MCF 10A (cell line): ENCODE data around the gene EGLN1. TPM values are rescaled to one million over a fixed set of nuclear protein-coding genes. Genes with fewer than 3 reads are reported as not detected.

ENCODE experiments used
- BruUV-seq: library from RNA; stranded (reverse); fragments of 400-500 nt; replicated peaks from 2 replicates; lab custom pipeline; 2021; lab: Mats Ljungman, UMichigan
- CTCF ChIA-PET: fragments of 300-600 bp; sonication (Branson Sonifier 250); formaldehyde crosslinking; extraction: SDS; loops from one replicate; lab custom pipeline; 2021; ENCODE audit warnings: antibody characterized with exemption, inconsistent platforms; lab: Yijun Ruan, JAX
- POLR2A ChIA-PET: fragments of 300-600, 350-650 bp; sonication (Branson Sonifier 250); formaldehyde crosslinking; extraction: SDS; loops from one replicate; lab custom pipeline; 2020; ENCODE audit warnings: antibody characterized with exemption, inconsistent platforms; lab: Yijun Ruan, JAX
- DNase-seq: peaks from one replicate; pipeline ENCODE4 v3.0.0-alpha.2; 2018; ENCODE audit not compliant: unreplicated experiment
- H3K27ac Mint-ChIP-seq: one replicate; pipeline ENCODE4 v1.8.0; 2022; ENCODE audit warnings: mild to moderate bottlenecking, low read depth, mixed read lengths; ENCODE audit not compliant: unreplicated experiment
- H3K27me3 Mint-ChIP-seq: one replicate; pipeline ENCODE4 v1.8.0; 2022; ENCODE audit warnings: mixed read lengths; ENCODE audit not compliant: insufficient read depth, unreplicated experiment
- H3K36me3 Mint-ChIP-seq: one replicate; pipeline ENCODE4 v1.8.0; 2022; ENCODE audit warnings: mild to moderate bottlenecking, moderate library complexity, mixed read lengths; ENCODE audit not compliant: insufficient read depth, unreplicated experiment
- H3K4me1 Mint-ChIP-seq: one replicate; pipeline ENCODE4 v1.8.0; 2022; ENCODE audit warnings: mixed read lengths; ENCODE audit not compliant: insufficient read depth, unreplicated experiment
- H3K4me3 Mint-ChIP-seq: one replicate; pipeline ENCODE4 v1.8.0; 2022; ENCODE audit warnings: mild to moderate bottlenecking, moderate library complexity, mixed read lengths; ENCODE audit not compliant: unreplicated experiment
- H3K9me3 Mint-ChIP-seq: one replicate; pipeline ENCODE4 v1.8.0; 2022; ENCODE audit warnings: mixed read lengths; ENCODE audit not compliant: unreplicated experiment
- intact Hi-C: fragments of 100-400 bp; cut with micrococcal nuclease; formaldehyde crosslinking; loops from 2 replicates; pipeline ENCODE4 v1.14.1; 2022
- total RNA-seq: library from RNA; stranded (reverse); gene quantifications from 2 replicates; pipeline ENCODE4 v1.2.3, GENCODE V29; 2022
- TF ChIP-seq, protein P1 (sequence below): fragments of 200-600 bp; IDR thresholded peaks from one replicate; pipeline ENCODE4 v1.8.0; 2022; ENCODE audit warnings: antibody characterized with exemption, mild to moderate bottlenecking; ENCODE audit not compliant: unreplicated experiment

EGLN1 gene
- total RNA-seq, 1 experiment from 2014 or later = 68.8 TPM

DNA sequence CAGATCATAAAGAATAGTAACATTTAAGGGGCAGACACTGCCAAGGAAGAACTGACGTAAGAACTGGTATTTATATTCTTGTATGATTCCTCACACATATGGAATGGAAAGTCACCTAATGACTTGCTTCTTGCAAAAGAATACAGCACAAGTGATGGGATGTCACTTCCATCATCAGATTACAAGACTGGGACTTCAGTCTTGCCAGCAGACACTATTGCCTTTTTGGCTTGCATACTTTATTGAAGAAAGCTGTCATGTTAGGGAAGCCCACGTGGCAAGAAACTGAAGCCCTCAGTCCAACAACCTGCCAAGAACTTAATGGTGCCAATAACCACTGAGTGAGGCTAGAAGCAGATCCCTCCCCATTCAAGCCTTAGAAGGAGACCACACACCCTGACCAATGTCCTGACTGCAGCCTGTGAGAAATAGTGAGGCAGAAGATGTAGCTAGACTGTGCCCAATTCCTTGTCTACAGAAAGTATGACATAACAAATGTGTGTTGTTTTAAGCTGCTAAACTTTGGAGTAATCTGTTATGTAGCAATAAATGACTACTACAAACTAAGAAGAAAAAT, 12.0 kb downstream of the EGLN1 start:
- Mint-ChIP-seq H3K9me3 (no peaks in the 10 kb centered on the region), H3K27ac (no peak overlapping the region), H3K4me1 (peaks cover 33% of the 10 kb centered on the region), H3K4me3 (no peak overlapping the region), H3K36me3 (peaks cover 12% of the 10 kb centered on the region), H3K27me3 (no peaks in the 10 kb centered on the region)
- intact Hi-C loops = no loop called here
- TF ChIP-seq, protein P1, sequence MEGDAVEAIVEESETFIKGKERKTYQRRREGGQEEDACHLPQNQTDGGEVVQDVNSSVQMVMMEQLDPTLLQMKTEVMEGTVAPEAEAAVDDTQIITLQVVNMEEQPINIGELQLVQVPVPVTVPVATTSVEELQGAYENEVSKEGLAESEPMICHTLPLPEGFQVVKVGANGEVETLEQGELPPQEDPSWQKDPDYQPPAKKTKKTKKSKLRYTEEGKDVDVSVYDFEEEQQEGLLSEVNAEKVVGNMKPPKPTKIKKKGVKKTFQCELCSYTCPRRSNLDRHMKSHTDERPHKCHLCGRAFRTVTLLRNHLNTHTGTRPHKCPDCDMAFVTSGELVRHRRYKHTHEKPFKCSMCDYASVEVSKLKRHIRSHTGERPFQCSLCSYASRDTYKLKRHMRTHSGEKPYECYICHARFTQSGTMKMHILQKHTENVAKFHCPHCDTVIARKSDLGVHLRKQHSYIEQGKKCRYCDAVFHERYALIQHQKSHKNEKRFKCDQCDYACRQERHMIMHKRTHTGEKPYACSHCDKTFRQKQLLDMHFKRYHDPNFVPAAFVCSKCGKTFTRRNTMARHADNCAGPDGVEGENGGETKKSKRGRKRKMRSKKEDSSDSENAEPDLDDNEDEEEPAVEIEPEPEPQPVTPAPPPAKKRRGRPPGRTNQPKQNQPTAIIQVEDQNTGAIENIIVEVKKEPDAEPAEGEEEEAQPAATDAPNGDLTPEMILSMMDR = no peak
- POLR2A ChIA-PET = interaction anchor here (0.7 to 9.9 kb wide), 11 partner anchors 9 to 141 kb away, joined by 3 to 219 read pairs (median 5); partner anchors contain the start of genes EGLN1, EXOC8, SPRTN and TSNAX
- no peak for DNase-seq
- no TSS peak for BruUV-seq
- CTCF ChIA-PET = interaction anchor here (0.6 to 3.5 kb wide), 9 partner anchors 10 to 1300 kb away, joined by 3 to 20 read pairs (median 3); partner anchors contain the start of genes EGLN1 and SPRTN

- H3K27me3 Mint-ChIP-seq = no peaks in the 10 kb centered on the region
- CTCF ChIA-PET = interaction anchor here (0.6 to 3.5 kb wide), 3 partner anchors 12 to 123 kb away, joined by 3 to 20 read pairs (median 3); partner anchors contain the start of gene EGLN1
- TF ChIP-seq, protein P1 = no peak
- H3K36me3 Mint-ChIP-seq = peaks cover 7% of the 10 kb centered on the region
- peaks cover 23% of the 10 kb centered on the region for H3K4me1 Mint-ChIP-seq
- H3K27ac Mint-ChIP-seq = no peak overlapping the region
- POLR2A ChIA-PET = interaction anchor here (0.6 to 9.9 kb wide), 14 partner anchors 8 to 167 kb away, joined by 3 to 219 read pairs (median 8); partner anchors contain the start of genes EGLN1, EXOC8, SPRTN and TSNAX
- no peak for DNase-seq
- BruUV-seq = no TSS peak
- intact Hi-C loops = no loop called here
- no peak overlapping the region for H3K4me3 Mint-ChIP-seq
- no peaks in the 10 kb centered on the region for H3K9me3 Mint-ChIP-seq
Measured at GRCh38 chr1:231408528-231409094, 13.5 kb downstream of the EGLN1 start.

GRCh38 chr1:231407547-231408396, 14.3 kb downstream of the EGLN1 start:
- TF ChIP-seq, protein P1 = no peak
- no peak overlapping the region for H3K4me3 Mint-ChIP-seq
- H3K27ac Mint-ChIP-seq = no peak overlapping the region
- no TSS peak for BruUV-seq
- H3K9me3 Mint-ChIP-seq = no peaks in the 10 kb centered on the region
- CTCF ChIA-PET = interaction anchor here (0.6 to 3.5 kb wide), 4 partner anchors 13 to 49 kb away, joined by 3 to 20 read pairs (median 3); partner anchors contain the start of gene EGLN1
- DNase-seq = peak; percentile 68
- no peaks in the 10 kb centered on the region for H3K27me3 Mint-ChIP-seq
- intact Hi-C loops = no loop called here
- H3K36me3 Mint-ChIP-seq = no peaks in the 10 kb centered on the region
- peaks cover 15% of the 10 kb centered on the region for H3K4me1 Mint-ChIP-seq
- POLR2A ChIA-PET = interaction anchor here (0.6 to 9.9 kb wide), 17 partner anchors 11 to 166 kb away, joined by 3 to 219 read pairs (median 6); partner anchors contain the start of genes EGLN1, EXOC8, SPRTN and TSNAX
